NCI-H1092 (cell line): ENCODE results near the gene NACAD.

ENCODE experiments used
- DNase-seq: peaks from one replicate; lab custom pipeline; 2025; lab: John Stamatoyannopoulos, UW

The NACAD gene

GRCh38 chr7:45088821-45089340, at the start of gene NACAD:
Gene NACAD, minus strand, starts transcription at chr7:45088969. Its CDS starts 75 bp downstream, at chr7:45088894.
- no peak for DNase-seq

GRCh38 chr7:45136106-45137060, 47.6 kb upstream of the NACAD start:
- peak; percentile 60 for DNase-seq

GRCh38 chr7:45133877-45134276, 45.1 kb upstream of the NACAD start:
- no peak for DNase-seq

GRCh38 chr7:45133352-45133751, 44.6 kb upstream of the NACAD start:
- DNase-seq: no peak

- DNase-seq: no peak
These were observed 44.0 kb upstream of the NACAD start for GRCh38 chr7:45132708-45133320.

- DNase-seq: no peak
These were observed 43.1 kb upstream of the NACAD start for GRCh38 chr7:45131891-45132290.

GRCh38 chr7:45130910-45131309, 42.1 kb upstream of the NACAD start:
- peak; percentile 4 for DNase-seq

GRCh38 chr7:45129906-45130305, 41.1 kb upstream of the NACAD start:
- DNase-seq: no peak

- DNase-seq: no peak
These were observed 40.5 kb upstream of the NACAD start for GRCh38 chr7:45129181-45129800.

GRCh38 chr7:45126920-45127319, 38.2 kb upstream of the NACAD start:
- no peak for DNase-seq

GRCh38 chr7:45126201-45126600, 37.4 kb upstream of the NACAD start:
- DNase-seq: no peak

GRCh38 chr7:45125193-45125904, 36.6 kb upstream of the NACAD start:
- DNase-seq: no peak

GRCh38 chr7:45123913-45124710, 35.3 kb upstream of the NACAD start:
- DNase-seq: no peak

GRCh38 chr7:45122975-45123860, 34.4 kb upstream of the NACAD start:
- no peak for DNase-seq

- DNase-seq: no peak
These were observed 30.8 kb upstream of the NACAD start for GRCh38 chr7:45119550-45119949.

- DNase-seq: no peak
These were observed 30.1 kb upstream of the NACAD start for GRCh38 chr7:45118889-45119331.

- no peak for DNase-seq
These were observed 29.5 kb upstream of the NACAD start for GRCh38 chr7:45118292-45118691.

- no peak for DNase-seq
These were observed 28.8 kb upstream of the NACAD start for GRCh38 chr7:45117582-45117981.

GRCh38 chr7:45116048-45116447, 27.3 kb upstream of the NACAD start:
- no peak for DNase-seq

GRCh38 chr7:45114926-45115325, 26.2 kb upstream of the NACAD start:
- no peak for DNase-seq
